Measurements from ENCODE around the gene KCNIP1. TPM values are rescaled to one million over a fixed set of nuclear protein-coding genes. Genes with fewer than 3 reads are reported as not detected.

Gene KCNIP1
- polyA plus RNA-seq, 1 donor (not counting 4 experiments of a cell fraction or from before 2014, with no cell fraction given): not detected

DNA sequence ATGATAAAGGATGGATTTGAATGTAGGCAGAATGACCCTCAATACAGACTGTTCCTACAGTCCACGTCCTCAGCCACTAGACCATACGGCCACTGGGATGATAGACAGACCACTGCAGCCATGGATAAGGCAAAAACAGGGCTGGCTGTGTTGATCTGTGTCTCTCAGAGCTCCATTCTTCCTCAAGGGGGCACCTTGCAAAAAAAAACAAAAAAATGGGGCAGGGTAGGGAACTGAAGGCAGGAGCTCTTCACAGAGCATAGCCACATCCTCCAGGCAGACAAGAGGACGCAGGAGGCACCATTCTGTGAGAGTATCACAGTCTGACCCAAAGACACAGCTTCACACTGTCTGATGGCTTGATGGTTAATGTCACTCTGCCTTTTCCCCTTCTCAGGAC lies 218.5 kb downstream of the KCNIP1 start:
- no peaks in the 10 kb centered on the region for H3K9me3 ChIP-seq (ENCODE audit: control insufficient read depth, low read depth, low read length)
- H3K9me1 ChIP-seq (ENCODE audit: control insufficient read depth, extremely low read depth, insufficient read depth, low read length): no peaks in the 10 kb centered on the region
- no peak overlapping the region for H3K9ac ChIP-seq (ENCODE audit: control insufficient read depth, extremely low read depth, insufficient read depth, low read length)
- H3K4me1 ChIP-seq (ENCODE audit: control insufficient read depth, extremely low read depth, insufficient read depth, low read length): no peaks in the 10 kb centered on the region
- DNase-seq (ENCODE audit: low read depth, low spot score) (no peak), FAIRE-seq (no peak)
- TF ChIP-seq, protein P1, sequence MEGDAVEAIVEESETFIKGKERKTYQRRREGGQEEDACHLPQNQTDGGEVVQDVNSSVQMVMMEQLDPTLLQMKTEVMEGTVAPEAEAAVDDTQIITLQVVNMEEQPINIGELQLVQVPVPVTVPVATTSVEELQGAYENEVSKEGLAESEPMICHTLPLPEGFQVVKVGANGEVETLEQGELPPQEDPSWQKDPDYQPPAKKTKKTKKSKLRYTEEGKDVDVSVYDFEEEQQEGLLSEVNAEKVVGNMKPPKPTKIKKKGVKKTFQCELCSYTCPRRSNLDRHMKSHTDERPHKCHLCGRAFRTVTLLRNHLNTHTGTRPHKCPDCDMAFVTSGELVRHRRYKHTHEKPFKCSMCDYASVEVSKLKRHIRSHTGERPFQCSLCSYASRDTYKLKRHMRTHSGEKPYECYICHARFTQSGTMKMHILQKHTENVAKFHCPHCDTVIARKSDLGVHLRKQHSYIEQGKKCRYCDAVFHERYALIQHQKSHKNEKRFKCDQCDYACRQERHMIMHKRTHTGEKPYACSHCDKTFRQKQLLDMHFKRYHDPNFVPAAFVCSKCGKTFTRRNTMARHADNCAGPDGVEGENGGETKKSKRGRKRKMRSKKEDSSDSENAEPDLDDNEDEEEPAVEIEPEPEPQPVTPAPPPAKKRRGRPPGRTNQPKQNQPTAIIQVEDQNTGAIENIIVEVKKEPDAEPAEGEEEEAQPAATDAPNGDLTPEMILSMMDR (optimal IDR thresholded peaks at IDR 0.05 in 1 of 3, IDR thresholded peaks at IDR 0.05 in 1 of 3, conservative IDR thresholded peaks at IDR 0.05 in 1 of 3; ENCODE audit: extremely low read depth in 1 of 3, insufficient read depth in 2 of 3, low read length in 3 of 3): no peak
- TF ChIP-seq EZH2 (IDR thresholded peaks at IDR 0.05; ENCODE audit: low read length): no peak
- H3K36me3 ChIP-seq (ENCODE audit: control insufficient read depth in 2 of 2, extremely low read depth in 1 of 2, insufficient read depth in 2 of 2, low read length in 2 of 2): no peaks in the 10 kb centered on the region
- no peak overlapping the region for H3K4me2 ChIP-seq (ENCODE audit: control insufficient read depth, extremely low read depth, insufficient read depth, low read depth, low read length)
- no peak overlapping the region for H3K4me3 ChIP-seq (ENCODE audit: control insufficient read depth in 2 of 3, extremely low read depth in 1 of 3, insufficient read depth in 2 of 3, low read depth in 1 of 3, low read length in 3 of 3)
- no peaks in the 10 kb centered on the region for H4K20me1 ChIP-seq (ENCODE audit: control insufficient read depth, extremely low read depth, insufficient read depth, low read length)
- no peaks in the 10 kb centered on the region for H3K79me2 ChIP-seq (ENCODE audit: control insufficient read depth, insufficient read depth, low read length)
- no peaks in the 10 kb centered on the region for H3K27me3 ChIP-seq (ENCODE audit: control insufficient read depth, extremely low read depth, insufficient read depth, low read length)
- H3K27ac ChIP-seq (ENCODE audit: control insufficient read depth, insufficient read depth, low read length): no peak overlapping the region
- no peak overlapping the region for H2AFZ ChIP-seq (ENCODE audit: control insufficient read depth, low read length)
- dilution Hi-C loops (cut with MboI; ENCODE audit: extremely low pct_ligation_motif_present, low sequenced_read_pairs): no loop called here

DNA sequence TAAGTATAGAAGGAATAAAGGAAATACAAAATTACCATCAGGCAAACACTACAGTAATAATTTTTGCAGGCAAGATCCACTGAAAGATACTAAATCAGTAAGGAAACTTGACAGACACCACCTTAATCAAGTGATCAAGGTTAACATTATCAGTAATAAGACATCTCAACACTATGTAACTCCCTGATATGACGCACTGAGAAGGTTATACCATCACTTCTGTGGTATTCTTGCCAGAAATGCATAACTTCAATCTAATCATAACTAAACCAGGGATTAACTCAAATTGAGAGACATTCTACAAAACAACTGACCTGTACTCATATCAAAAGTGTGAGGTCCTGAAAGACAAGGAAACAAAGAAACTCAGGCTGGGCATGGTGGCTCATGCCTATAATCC lies 227.2 kb downstream of the KCNIP1 start:
- Histone ChIP-seq H2AFZ (ENCODE audit: control insufficient read depth, low read length) (no peak overlapping the region), H3K4me1 (ENCODE audit: control insufficient read depth, extremely low read depth, insufficient read depth, low read length) (no peaks in the 10 kb centered on the region), H3K36me3 (ENCODE audit: control insufficient read depth in 2 of 2, extremely low read depth in 1 of 2, insufficient read depth in 2 of 2, low read length in 2 of 2) (no peaks in the 10 kb centered on the region), H3K27ac (ENCODE audit: control insufficient read depth, insufficient read depth, low read length) (no peak overlapping the region), H3K9me3 (ENCODE audit: control insufficient read depth, low read depth, low read length) (no peaks in the 10 kb centered on the region), H3K9me1 (ENCODE audit: control insufficient read depth, extremely low read depth, insufficient read depth, low read length) (no peaks in the 10 kb centered on the region), H3K4me2 (ENCODE audit: control insufficient read depth, extremely low read depth, insufficient read depth, low read depth, low read length) (no peak overlapping the region), H3K79me2 (ENCODE audit: control insufficient read depth, insufficient read depth, low read length) (no peaks in the 10 kb centered on the region), H4K20me1 (ENCODE audit: control insufficient read depth, extremely low read depth, insufficient read depth, low read length) (no peaks in the 10 kb centered on the region), H3K9ac (ENCODE audit: control insufficient read depth, extremely low read depth, insufficient read depth, low read length) (no peak overlapping the region), H3K4me3 (ENCODE audit: control insufficient read depth in 2 of 3, extremely low read depth in 1 of 3, insufficient read depth in 2 of 3, low read depth in 1 of 3, low read length in 3 of 3) (no peak overlapping the region), H3K27me3 (ENCODE audit: control insufficient read depth, extremely low read depth, insufficient read depth, low read length) (no peaks in the 10 kb centered on the region)
- no peak for FAIRE-seq
- dilution Hi-C loops (cut with MboI; ENCODE audit: extremely low pct_ligation_motif_present, low sequenced_read_pairs): no loop called here
- TF ChIP-seq, protein P1 (optimal IDR thresholded peaks at IDR 0.05 in 1 of 3, IDR thresholded peaks at IDR 0.05 in 1 of 3, conservative IDR thresholded peaks at IDR 0.05 in 1 of 3; ENCODE audit: extremely low read depth in 1 of 3, insufficient read depth in 2 of 3, low read length in 3 of 3): no peak
- TF ChIP-seq EZH2 (IDR thresholded peaks at IDR 0.05; ENCODE audit: low read length): no peak
- DNase-seq (ENCODE audit: low read depth, low spot score): no peak

Measured in keratinocyte (primary cell).